ENCODE data around the gene SERPINA5. TPM values are rescaled to one million over a fixed set of nuclear protein-coding genes. Genes with fewer than 3 reads are reported as not detected.

The SERPINA5 gene
- total RNA-seq, 3 donors from 2014 or later: 0.53 to 3.8 TPM; not detected in 1

- TF ChIP-seq, protein P1, sequence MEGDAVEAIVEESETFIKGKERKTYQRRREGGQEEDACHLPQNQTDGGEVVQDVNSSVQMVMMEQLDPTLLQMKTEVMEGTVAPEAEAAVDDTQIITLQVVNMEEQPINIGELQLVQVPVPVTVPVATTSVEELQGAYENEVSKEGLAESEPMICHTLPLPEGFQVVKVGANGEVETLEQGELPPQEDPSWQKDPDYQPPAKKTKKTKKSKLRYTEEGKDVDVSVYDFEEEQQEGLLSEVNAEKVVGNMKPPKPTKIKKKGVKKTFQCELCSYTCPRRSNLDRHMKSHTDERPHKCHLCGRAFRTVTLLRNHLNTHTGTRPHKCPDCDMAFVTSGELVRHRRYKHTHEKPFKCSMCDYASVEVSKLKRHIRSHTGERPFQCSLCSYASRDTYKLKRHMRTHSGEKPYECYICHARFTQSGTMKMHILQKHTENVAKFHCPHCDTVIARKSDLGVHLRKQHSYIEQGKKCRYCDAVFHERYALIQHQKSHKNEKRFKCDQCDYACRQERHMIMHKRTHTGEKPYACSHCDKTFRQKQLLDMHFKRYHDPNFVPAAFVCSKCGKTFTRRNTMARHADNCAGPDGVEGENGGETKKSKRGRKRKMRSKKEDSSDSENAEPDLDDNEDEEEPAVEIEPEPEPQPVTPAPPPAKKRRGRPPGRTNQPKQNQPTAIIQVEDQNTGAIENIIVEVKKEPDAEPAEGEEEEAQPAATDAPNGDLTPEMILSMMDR (IDR thresholded peaks at IDR 0.05): no peak
- no peak for ATAC-seq
- intact Hi-C loops (cut with DNase I, micrococcal nuclease): no loop called here
Measured at GRCh38 chr14:94591073-94591472, 9.8 kb downstream of the SERPINA5 start.

GRCh38 chr14:94591871-94592270, 10.6 kb downstream of the SERPINA5 start:
- H3K9me3 ChIP-seq: no peaks in the 10 kb centered on the region
- no peaks in the 10 kb centered on the region for H3K36me3 ChIP-seq (ENCODE audit: low read depth)
- no peak overlapping the region for H3K4me3 ChIP-seq
- intact Hi-C loops (cut with DNase I, micrococcal nuclease): no loop called here
- DNase-seq: no peak
- H3K4me1 ChIP-seq (ENCODE audit: low read depth): no peaks in the 10 kb centered on the region
- TF ChIP-seq, protein P1 (IDR thresholded peaks at IDR 0.05): no peak
- ATAC-seq: no peak

More at GRCh38 chr14:94591073-94591472, 9.8 kb downstream of the SERPINA5 start:
- no peaks in the 10 kb centered on the region for H3K9me3 ChIP-seq
- no peaks in the 10 kb centered on the region for H3K4me1 ChIP-seq (ENCODE audit: low read depth)
- no peak for DNase-seq
- no peaks in the 10 kb centered on the region for H3K36me3 ChIP-seq (ENCODE audit: low read depth)
- no peak overlapping the region for H3K4me3 ChIP-seq

- TF ChIP-seq, protein P1 (IDR thresholded peaks at IDR 0.05): no peak
- no peak for DNase-seq
- ATAC-seq: no peak
- Histone ChIP-seq H3K4me1 (ENCODE audit: low read depth) (no peaks in the 10 kb centered on the region), H3K4me3 (no peak overlapping the region), H3K9me3 (no peaks in the 10 kb centered on the region), H3K36me3 (ENCODE audit: low read depth) (no peaks in the 10 kb centered on the region)
- intact Hi-C loops (cut with DNase I, micrococcal nuclease): no loop called here
Measured at GRCh38 chr14:94592457-94592856, 11.2 kb downstream of the SERPINA5 start.

GRCh38 chr14:94593376-94593748, 12.1 kb downstream of the SERPINA5 start:
- Histone ChIP-seq H3K4me3 (no peak overlapping the region), H3K36me3 (ENCODE audit: low read depth) (no peaks in the 10 kb centered on the region), H3K9me3 (no peaks in the 10 kb centered on the region), H3K4me1 (ENCODE audit: low read depth) (no peaks in the 10 kb centered on the region)
- intact Hi-C loops (cut with DNase I, micrococcal nuclease): no loop called here
- TF ChIP-seq, protein P1 (IDR thresholded peaks at IDR 0.05): no peak
- ATAC-seq (no peak), DNase-seq (no peak)

GRCh38 chr14:94593749-94594431, 12.7 kb downstream of the SERPINA5 start:
- H3K4me1 ChIP-seq (ENCODE audit: low read depth): peaks cover 5% of the 10 kb centered on the region
- intact Hi-C loops (cut with DNase I, micrococcal nuclease): no loop called here
- ATAC-seq: no peak
- TF ChIP-seq, protein P1 (IDR thresholded peaks at IDR 0.05): no peak
- no peak overlapping the region for H3K4me3 ChIP-seq
- no peak for DNase-seq
- no peaks in the 10 kb centered on the region for H3K36me3 ChIP-seq (ENCODE audit: low read depth)
- H3K9me3 ChIP-seq: no peaks in the 10 kb centered on the region
